GM19240 (cell line): ENCODE data around the gene KLHL2.
"Not testable (repeated sequence)": the region's sequence is repeated elsewhere in the genome, so short reads cannot be mapped to it uniquely, and the experiment has no call there.

ENCODE experiments used
- DNase-seq: peaks from one replicate; pipeline ENCODE4 v3.0.0; 2011; ENCODE audit warnings: low spot score; ENCODE audit not compliant: insufficient read length

KLHL2 gene

GRCh38 chr4:165207431-165208220 is at the start of gene KLHL2:
Gene KLHL2, plus strand, starts transcription at chr4:165207561. Its CDS starts 316 bp downstream, at chr4:165207877.
- peak; percentile 51 for DNase-seq

- no peak for DNase-seq
Measured at GRCh38 chr4:165158762-165159161, 48.6 kb upstream of the KLHL2 start.

- no peak for DNase-seq
Measured at GRCh38 chr4:165164257-165164656, 43.1 kb upstream of the KLHL2 start.

- DNase-seq: not testable (repeated sequence)
Measured at GRCh38 chr4:165166872-165167271, 40.5 kb upstream of the KLHL2 start.

GRCh38 chr4:165167650-165168049 is 39.7 kb upstream of the KLHL2 start:
- no peak for DNase-seq

GRCh38 chr4:165170819-165171218 is 36.5 kb upstream of the KLHL2 start:
- DNase-seq: no peak

- not testable (repeated sequence) for DNase-seq
Measured at GRCh38 chr4:165175470-165175869, 31.9 kb upstream of the KLHL2 start.

GRCh38 chr4:165175879-165176278 is 31.5 kb upstream of the KLHL2 start:
- DNase-seq: no peak

GRCh38 chr4:165177725-165178666 is 29.4 kb upstream of the KLHL2 start:
- DNase-seq: no peak

- DNase-seq: no peak
Measured at GRCh38 chr4:165184220-165184619, 23.1 kb upstream of the KLHL2 start.

- not testable (repeated sequence) for DNase-seq
Measured at GRCh38 chr4:165184998-165185397, 22.4 kb upstream of the KLHL2 start.

- DNase-seq: no peak
Measured at GRCh38 chr4:165185448-165185847, 21.9 kb upstream of the KLHL2 start.

- no peak for DNase-seq
Measured at GRCh38 chr4:165190591-165191347, 16.6 kb upstream of the KLHL2 start.

- no peak for DNase-seq
Measured at GRCh38 chr4:165191348-165191656, 16.1 kb upstream of the KLHL2 start.

GRCh38 chr4:165191814-165192499 is 15.4 kb upstream of the KLHL2 start:
- no peak for DNase-seq

GRCh38 chr4:165192500-165192898 is 14.9 kb upstream of the KLHL2 start:
- DNase-seq: no peak

GRCh38 chr4:165192956-165193355 is 14.4 kb upstream of the KLHL2 start:
- DNase-seq: no peak

- no peak for DNase-seq
Measured at GRCh38 chr4:165194368-165194767, 13.0 kb upstream of the KLHL2 start.

GRCh38 chr4:165198329-165198728 is 9.0 kb upstream of the KLHL2 start:
- DNase-seq: no peak

- no peak for DNase-seq
Measured at GRCh38 chr4:165199286-165199685, 8.1 kb upstream of the KLHL2 start.

GRCh38 chr4:165199722-165200121 is 7.6 kb upstream of the KLHL2 start:
- no peak for DNase-seq
